HG02981 (cell line): ENCODE measurements around the gene FRY.

Source experiments
- ATAC-seq: cut with Tn5 transposase; IDR thresholded peaks from one replicate; pipeline ENCODE4 v1.9.1; 2021; ENCODE audit warnings: mild to moderate bottlenecking, moderate library complexity; ENCODE audit not compliant: unreplicated experiment

The FRY gene

GRCh38 chr13:32284927-32285632, 253.5 kb downstream of the FRY start:
- no peak for ATAC-seq

- no peak for ATAC-seq
Measured at GRCh38 chr13:32285633-32285965, 254.0 kb downstream of the FRY start.

- ATAC-seq, result no peak
Measured at GRCh38 chr13:32297206-32297605, 265.6 kb downstream of the FRY start.

- ATAC-seq, result no peak
Measured at GRCh38 chr13:32298695-32299094, 267.1 kb downstream of the FRY start.

- ATAC-seq, result no peak
Measured at GRCh38 chr13:32299893-32300292, 268.3 kb downstream of the FRY start.

- ATAC-seq, result no peak
Measured at GRCh38 chr13:32300406-32300805, 268.8 kb downstream of the FRY start.

GRCh38 chr13:32300920-32301319, 269.3 kb downstream of the FRY start:
- ATAC-seq, result no peak

GRCh38 chr13:32302461-32302860, 270.9 kb downstream of the FRY start:
- ATAC-seq, result no peak

GRCh38 chr13:32305646-32306045, 274.1 kb downstream of the FRY start:
- no peak for ATAC-seq

- ATAC-seq, result peak; percentile 10
Measured at GRCh38 chr13:32309312-32310133, 277.9 kb downstream of the FRY start.

- ATAC-seq, result peak; percentile 54
Measured at GRCh38 chr13:32310134-32310706, 278.6 kb downstream of the FRY start.

- ATAC-seq, result no peak
Measured at GRCh38 chr13:32311188-32311897, 279.8 kb downstream of the FRY start.

GRCh38 chr13:32314271-32315237, 283.0 kb downstream of the FRY start:
- ATAC-seq, result peak; percentile 35

GRCh38 chr13:32315238-32316027, 283.9 kb downstream of the FRY start, which contains the start of the genes BRCA2 and ZAR1L:
TSS of gene BRCA2 (plus strand) at chr13:32315508. CDS start at chr13:32316461, 953 bp downstream.
TSS of gene ZAR1L (minus strand) at chr13:32315363. CDS start at chr13:32311925, 3,438 bp downstream.
- peak; percentile 89 for ATAC-seq

- peak; percentile 39 for ATAC-seq
Measured at GRCh38 chr13:32316028-32316339, 284.4 kb downstream of the FRY start.

GRCh38 chr13:32316501-32316900, 284.9 kb downstream of the FRY start:
- no peak for ATAC-seq

- no peak for ATAC-seq
Measured at GRCh38 chr13:32317716-32318465, 286.3 kb downstream of the FRY start.

- no peak for ATAC-seq
Measured at GRCh38 chr13:32320528-32320927, 289.0 kb downstream of the FRY start.

- no peak for ATAC-seq
Measured at GRCh38 chr13:32323912-32324311, 292.3 kb downstream of the FRY start.
